ENCODE data around the gene NRG2.

NRG2 gene

DNA sequence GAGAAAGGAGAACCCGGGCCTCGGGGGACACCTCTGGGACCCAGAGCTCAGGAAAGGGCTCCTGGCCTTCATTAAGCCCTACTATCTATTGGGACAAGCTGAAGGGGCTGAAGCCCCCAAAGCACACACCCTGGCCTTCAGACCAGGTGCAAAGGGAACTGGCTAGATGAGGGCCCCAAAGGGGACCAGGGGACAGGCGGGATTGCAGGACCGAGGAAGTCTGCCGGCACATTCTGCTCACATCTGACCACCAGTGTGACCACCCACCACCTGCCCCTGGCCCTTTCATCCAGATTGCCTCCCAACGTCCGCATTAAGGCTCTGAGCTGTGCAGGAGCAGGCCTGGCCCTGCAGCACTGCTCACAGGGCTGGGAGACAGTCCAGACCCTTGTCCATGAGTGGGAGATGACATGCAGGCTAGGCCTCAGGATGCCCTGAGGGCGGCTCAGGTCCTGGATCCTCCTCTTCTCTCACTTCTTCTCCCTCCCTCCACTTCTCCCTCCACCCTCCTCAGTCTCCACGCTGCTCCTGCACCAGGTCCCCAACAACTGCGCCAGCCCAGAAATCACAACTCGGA lies 228.3 kb downstream of the NRG2 start:
- no peaks in the 10 kb centered on the region for H3K4me1 ChIP-seq (ENCODE audit: control insufficient read depth in 1 of 2, insufficient read depth in 2 of 2, low read length in 2 of 2)
- no peaks in the 10 kb centered on the region for H3K27me3 ChIP-seq (ENCODE audit: low read depth, low read length)
- H3K4me3 ChIP-seq (ENCODE audit: low read depth in 1 of 2, low read length in 2 of 2), result no peak overlapping the region
- H3K36me3 ChIP-seq (ENCODE audit: control insufficient read depth in 1 of 2, insufficient read depth in 2 of 2, low read length in 2 of 2), result no peaks in the 10 kb centered on the region
- H3K9me3 ChIP-seq (ENCODE audit: control insufficient read depth in 1 of 2, low read length in 2 of 2), result peaks cover 3 to 8% of the 10 kb centered on the region in 2 donors
- H3K27ac ChIP-seq (ENCODE audit: low read length), result no peak overlapping the region

DNA sequence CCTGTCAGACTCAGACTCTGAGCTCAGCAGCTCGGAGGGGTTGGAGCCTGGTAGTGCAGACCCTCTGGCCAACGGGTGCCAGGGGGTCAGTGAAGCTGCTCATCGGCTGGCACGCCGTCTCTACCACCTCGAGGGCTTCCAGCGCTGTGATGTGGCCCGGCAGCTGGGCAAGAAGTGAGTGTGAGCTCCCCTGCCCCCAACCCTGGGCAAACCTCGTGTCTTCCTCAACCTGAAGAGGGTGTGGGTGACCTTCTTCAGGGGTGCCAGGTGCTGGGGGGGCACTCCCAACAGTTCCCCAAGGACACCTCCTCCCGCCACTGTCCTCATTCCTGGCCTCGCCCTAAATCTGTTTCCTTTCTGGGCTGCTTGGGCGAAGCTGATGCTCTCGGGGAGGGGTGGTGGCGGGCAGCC lies 228.9 kb downstream of the NRG2 start:
- no peaks in the 10 kb centered on the region for H3K36me3 ChIP-seq (ENCODE audit: control insufficient read depth in 1 of 2, insufficient read depth in 2 of 2, low read length in 2 of 2)
- peaks cover 3 to 6% of the 10 kb centered on the region in 2 donors for H3K9me3 ChIP-seq (ENCODE audit: control insufficient read depth in 1 of 2, low read length in 2 of 2)
- no peak overlapping the region for H3K4me3 ChIP-seq (ENCODE audit: low read depth in 1 of 2, low read length in 2 of 2)
- H3K27ac ChIP-seq (ENCODE audit: low read length), result no peak overlapping the region
- no peaks in the 10 kb centered on the region for H3K4me1 ChIP-seq (ENCODE audit: control insufficient read depth in 1 of 2, insufficient read depth in 2 of 2, low read length in 2 of 2)
- H3K27me3 ChIP-seq (ENCODE audit: low read depth, low read length), result no peaks in the 10 kb centered on the region

- no peak overlapping the region for H3K27ac ChIP-seq (ENCODE audit: low read length)
- H3K27me3 ChIP-seq (ENCODE audit: low read depth, low read length), result no peaks in the 10 kb centered on the region
- H3K9me3 ChIP-seq (ENCODE audit: control insufficient read depth in 1 of 2, low read length in 2 of 2), result peaks cover 0 to 1% of the 10 kb centered on the region in 2 donors
- no peak overlapping the region for H3K4me3 ChIP-seq (ENCODE audit: low read depth in 1 of 2, low read length in 2 of 2)
- no peaks in the 10 kb centered on the region for H3K4me1 ChIP-seq (ENCODE audit: control insufficient read depth in 1 of 2, insufficient read depth in 2 of 2, low read length in 2 of 2)
- H3K36me3 ChIP-seq (ENCODE audit: control insufficient read depth in 1 of 2, insufficient read depth in 2 of 2, low read length in 2 of 2), result no peaks in the 10 kb centered on the region
Measured at GRCh38 chr5:139812836-139813805, 230.0 kb downstream of the NRG2 start.

DNA sequence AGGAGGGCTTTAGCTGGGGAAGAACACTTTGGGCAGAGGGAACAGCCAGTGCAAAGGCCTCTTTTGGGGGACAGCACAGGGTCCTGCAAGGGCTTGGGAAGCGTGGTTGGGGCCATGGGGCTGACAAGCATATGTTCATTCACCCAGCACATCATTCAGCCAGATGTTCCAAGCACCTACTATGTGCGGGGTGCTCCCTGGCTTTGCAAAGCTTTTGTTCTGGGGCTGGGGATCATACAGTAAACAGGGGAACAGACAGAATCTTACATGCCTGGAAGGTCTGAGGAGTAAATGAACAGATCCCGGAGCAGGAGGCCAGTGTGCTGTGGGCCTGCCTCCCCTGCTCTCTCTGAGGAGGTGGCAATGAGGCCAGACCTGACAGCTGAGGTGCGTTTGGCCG lies 230.8 kb downstream of the NRG2 start:
- Histone ChIP-seq H3K9me3 (ENCODE audit: control insufficient read depth in 1 of 2, low read length in 2 of 2) (no peaks in the 10 kb centered on the region), H3K27me3 (ENCODE audit: low read depth, low read length) (no peaks in the 10 kb centered on the region), H3K27ac (ENCODE audit: low read length) (no peak overlapping the region), H3K36me3 (ENCODE audit: control insufficient read depth in 1 of 2, insufficient read depth in 2 of 2, low read length in 2 of 2) (no peaks in the 10 kb centered on the region), H3K4me1 (ENCODE audit: control insufficient read depth in 1 of 2, insufficient read depth in 2 of 2, low read length in 2 of 2) (no peaks in the 10 kb centered on the region), H3K4me3 (ENCODE audit: low read depth in 1 of 2, low read length in 2 of 2) (no peak overlapping the region)

- Histone ChIP-seq H3K27me3 (ENCODE audit: low read depth, low read length) (no peaks in the 10 kb centered on the region), H3K27ac (ENCODE audit: low read length) (no peak overlapping the region), H3K36me3 (ENCODE audit: control insufficient read depth in 1 of 2, insufficient read depth in 2 of 2, low read length in 2 of 2) (no peaks in the 10 kb centered on the region), H3K4me3 (ENCODE audit: low read depth in 1 of 2, low read length in 2 of 2) (no peak overlapping the region), H3K4me1 (ENCODE audit: control insufficient read depth in 1 of 2, insufficient read depth in 2 of 2, low read length in 2 of 2) (no peaks in the 10 kb centered on the region), H3K9me3 (ENCODE audit: control insufficient read depth in 1 of 2, low read length in 2 of 2) (no peaks in the 10 kb centered on the region)
Measured at GRCh38 chr5:139811274-139811607, 231.9 kb downstream of the NRG2 start.

GRCh38 chr5:139810341-139811273 lies 232.5 kb downstream of the NRG2 start:
- Histone ChIP-seq H3K4me1 (ENCODE audit: control insufficient read depth in 1 of 2, insufficient read depth in 2 of 2, low read length in 2 of 2) (no peaks in the 10 kb centered on the region), H3K4me3 (ENCODE audit: low read depth in 1 of 2, low read length in 2 of 2) (no peak overlapping the region), H3K36me3 (ENCODE audit: control insufficient read depth in 1 of 2, insufficient read depth in 2 of 2, low read length in 2 of 2) (no peaks in the 10 kb centered on the region), H3K9me3 (ENCODE audit: control insufficient read depth in 1 of 2, low read length in 2 of 2) (no peaks in the 10 kb centered on the region), H3K27me3 (ENCODE audit: low read depth, low read length) (no peaks in the 10 kb centered on the region), H3K27ac (ENCODE audit: low read length) (no peak overlapping the region)

DNA sequence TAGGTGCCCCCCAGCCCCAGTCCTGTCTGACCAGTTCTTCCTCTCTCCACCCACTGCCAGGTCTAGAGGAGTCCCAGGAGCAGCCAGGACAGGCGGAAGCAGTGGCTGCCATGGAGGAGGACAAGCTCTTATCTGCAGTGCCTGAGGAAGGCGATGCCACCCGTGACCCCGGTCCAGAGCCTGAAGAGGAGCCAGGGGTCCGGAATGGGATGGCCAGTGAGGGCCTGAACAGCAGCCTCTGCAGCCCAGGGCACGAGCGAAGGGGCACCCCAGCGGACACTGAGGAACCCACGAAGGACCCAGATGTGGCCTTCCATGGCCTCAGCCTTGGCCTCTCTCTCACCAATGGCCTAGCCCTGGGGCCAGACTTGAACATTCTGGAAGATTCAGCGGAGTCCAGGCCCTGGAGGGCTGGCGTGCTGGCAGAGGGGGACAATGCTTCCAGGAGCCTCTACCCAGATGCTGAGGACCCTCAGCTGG lies 233.7 kb downstream of the NRG2 start:
- no peaks in the 10 kb centered on the region for H3K9me3 ChIP-seq (ENCODE audit: control insufficient read depth in 1 of 2, low read length in 2 of 2)
- H3K36me3 ChIP-seq (ENCODE audit: control insufficient read depth in 1 of 2, insufficient read depth in 2 of 2, low read length in 2 of 2), result no peaks in the 10 kb centered on the region
- H3K27me3 ChIP-seq (ENCODE audit: low read depth, low read length), result no peaks in the 10 kb centered on the region
- no peak overlapping the region for H3K27ac ChIP-seq (ENCODE audit: low read length)
- no peak overlapping the region for H3K4me3 ChIP-seq (ENCODE audit: low read depth in 1 of 2, low read length in 2 of 2)
- no peaks in the 10 kb centered on the region for H3K4me1 ChIP-seq (ENCODE audit: control insufficient read depth in 1 of 2, insufficient read depth in 2 of 2, low read length in 2 of 2)

DNA sequence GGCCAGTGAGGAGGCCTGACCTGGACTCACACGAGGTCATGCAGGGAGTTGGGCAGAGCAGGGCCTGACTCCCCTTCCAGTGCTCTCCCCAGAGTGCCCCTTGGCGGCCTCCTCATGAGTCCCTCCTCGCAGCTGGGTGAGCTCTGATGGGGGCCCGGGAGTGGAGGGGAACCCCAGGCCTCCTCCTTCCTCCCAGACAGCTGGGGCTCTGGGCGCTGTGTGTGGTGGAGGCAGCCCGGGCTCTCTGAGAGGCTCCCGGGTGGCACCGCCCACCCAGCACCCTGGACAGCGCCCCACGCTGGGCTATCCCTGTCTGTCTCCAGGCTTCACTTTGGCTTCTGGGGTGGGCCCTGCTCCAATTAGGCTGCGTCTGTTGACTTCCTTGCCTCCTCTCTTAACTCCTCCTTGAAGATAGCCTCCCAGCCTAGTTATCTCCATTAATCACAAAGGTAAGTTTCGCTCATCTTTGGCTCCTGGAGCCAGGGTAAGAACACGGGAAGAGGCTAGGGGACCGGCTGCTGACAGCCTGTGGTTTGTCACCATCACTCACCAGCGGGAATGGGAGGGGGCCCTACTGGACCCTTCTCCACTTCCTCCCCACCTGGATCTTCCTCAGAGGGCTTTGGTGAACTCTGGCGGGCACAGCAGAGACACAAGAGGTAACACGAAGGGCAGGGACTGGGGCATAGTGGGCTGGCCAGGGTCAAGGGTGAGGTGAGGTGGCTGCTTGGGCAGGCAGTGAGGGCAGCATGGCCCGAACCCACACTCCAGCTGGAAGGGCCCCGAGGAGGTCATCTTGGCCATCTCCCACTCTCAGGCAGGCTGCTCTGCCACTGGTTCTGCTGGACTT lies 234.4 kb downstream of the NRG2 start:
- H3K36me3 ChIP-seq (ENCODE audit: control insufficient read depth in 1 of 2, insufficient read depth in 2 of 2, low read length in 2 of 2), result no peaks in the 10 kb centered on the region
- no peak overlapping the region for H3K4me3 ChIP-seq (ENCODE audit: low read depth in 1 of 2, low read length in 2 of 2)
- H3K4me1 ChIP-seq (ENCODE audit: control insufficient read depth in 1 of 2, insufficient read depth in 2 of 2, low read length in 2 of 2), result no peaks in the 10 kb centered on the region
- H3K27ac ChIP-seq (ENCODE audit: low read length), result no peak overlapping the region
- no peaks in the 10 kb centered on the region for H3K27me3 ChIP-seq (ENCODE audit: low read depth, low read length)
- H3K9me3 ChIP-seq (ENCODE audit: control insufficient read depth in 1 of 2, low read length in 2 of 2), result no peaks in the 10 kb centered on the region

DNA sequence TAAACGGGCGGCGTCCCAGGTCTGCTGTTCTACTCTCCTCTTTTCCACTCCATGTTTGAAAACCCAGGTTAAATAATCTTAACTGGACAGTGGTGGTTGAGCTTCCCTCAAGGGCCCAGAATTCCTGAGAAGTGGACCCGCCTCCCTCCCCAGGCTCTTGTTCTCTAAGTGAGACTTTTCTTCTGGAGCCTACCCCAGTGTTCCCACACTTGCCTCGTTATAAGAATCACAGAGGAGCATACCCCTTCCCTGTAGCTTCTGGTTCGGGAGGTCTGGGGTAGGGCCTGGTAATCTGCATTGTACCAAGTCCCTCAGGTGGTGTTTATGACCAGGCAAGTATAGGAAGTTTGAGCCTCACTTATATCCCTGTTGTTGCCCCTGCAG lies 235.5 kb downstream of the NRG2 start:
- H3K27me3 ChIP-seq (ENCODE audit: low read depth, low read length), result no peaks in the 10 kb centered on the region
- no peaks in the 10 kb centered on the region for H3K9me3 ChIP-seq (ENCODE audit: control insufficient read depth in 1 of 2, low read length in 2 of 2)
- no peak overlapping the region for H3K4me3 ChIP-seq (ENCODE audit: low read depth in 1 of 2, low read length in 2 of 2)
- H3K27ac ChIP-seq (ENCODE audit: low read length), result no peak overlapping the region
- H3K4me1 ChIP-seq (ENCODE audit: control insufficient read depth in 1 of 2, insufficient read depth in 2 of 2, low read length in 2 of 2), result no peaks in the 10 kb centered on the region
- H3K36me3 ChIP-seq (ENCODE audit: control insufficient read depth in 1 of 2, insufficient read depth in 2 of 2, low read length in 2 of 2), result no peaks in the 10 kb centered on the region

- no peaks in the 10 kb centered on the region for H3K9me3 ChIP-seq (ENCODE audit: control insufficient read depth in 1 of 2, low read length in 2 of 2)
- no peak overlapping the region for H3K27ac ChIP-seq (ENCODE audit: low read length)
- no peaks in the 10 kb centered on the region for H3K36me3 ChIP-seq (ENCODE audit: control insufficient read depth in 1 of 2, insufficient read depth in 2 of 2, low read length in 2 of 2)
- no peak overlapping the region for H3K4me3 ChIP-seq (ENCODE audit: low read depth in 1 of 2, low read length in 2 of 2)
- H3K27me3 ChIP-seq (ENCODE audit: low read depth, low read length), result no peaks in the 10 kb centered on the region
- H3K4me1 ChIP-seq (ENCODE audit: control insufficient read depth in 1 of 2, insufficient read depth in 2 of 2, low read length in 2 of 2), result no peaks in the 10 kb centered on the region
Measured at GRCh38 chr5:139806726-139807646, 236.1 kb downstream of the NRG2 start.

All from muscle layer of duodenum (tissue), 2 donors.